IMR-90 (cell line): ENCODE measurements around the gene CDK6.

Experiments
- MXI1 ChIP-seq: IDR thresholded peaks from 2 replicates; pipeline ENCODE4 v1.6.1; 2012; ENCODE audit warnings: low read depth, mild to moderate bottlenecking, low read length, moderate library complexity, borderline replicate concordance
- POLR2A ChIP-seq: IDR thresholded peaks from 2 replicates; pipeline ENCODE4 v1.6.1; 2012; ENCODE audit warnings: mild to moderate bottlenecking, low read depth, low read length
- SMC3 ChIP-seq: fragments of 150-350 bp; IDR thresholded peaks from 2 replicates; pipeline ENCODE4 v1.6.1; 2016; ENCODE audit warnings: low read depth, mild to moderate bottlenecking, antibody characterized with exemption, low read length, moderate library complexity
- TF ChIP-seq, protein P1 (sequence below): conservative IDR thresholded peaks from 2 replicates; pipeline ENCODE4 v1.5.1; 2012; ENCODE audit warnings: mild to moderate bottlenecking, low read depth, low read length, improper control_type of control experiment

DNA sequence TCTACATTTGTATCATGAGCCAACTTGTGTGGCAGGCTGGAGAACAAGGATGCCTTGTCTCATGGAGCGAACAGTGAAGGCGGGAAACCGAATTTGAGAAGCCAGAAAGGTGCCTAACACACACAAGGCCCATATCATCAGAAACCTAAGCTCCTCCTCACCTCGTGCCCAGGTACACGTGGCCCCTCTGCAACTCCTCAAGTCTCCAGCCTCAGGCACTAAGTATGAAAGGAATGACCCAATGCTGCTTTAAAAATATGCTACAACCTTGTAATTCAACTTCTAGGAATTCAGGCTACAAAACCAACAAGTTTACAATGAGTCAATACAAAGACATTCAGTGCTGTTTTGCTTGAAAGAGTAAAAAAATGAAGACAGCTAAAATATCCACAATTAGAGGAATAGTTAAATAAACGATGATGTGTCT is 95.7 kb downstream of the CDK6 start:
- TF ChIP-seq, protein P1, sequence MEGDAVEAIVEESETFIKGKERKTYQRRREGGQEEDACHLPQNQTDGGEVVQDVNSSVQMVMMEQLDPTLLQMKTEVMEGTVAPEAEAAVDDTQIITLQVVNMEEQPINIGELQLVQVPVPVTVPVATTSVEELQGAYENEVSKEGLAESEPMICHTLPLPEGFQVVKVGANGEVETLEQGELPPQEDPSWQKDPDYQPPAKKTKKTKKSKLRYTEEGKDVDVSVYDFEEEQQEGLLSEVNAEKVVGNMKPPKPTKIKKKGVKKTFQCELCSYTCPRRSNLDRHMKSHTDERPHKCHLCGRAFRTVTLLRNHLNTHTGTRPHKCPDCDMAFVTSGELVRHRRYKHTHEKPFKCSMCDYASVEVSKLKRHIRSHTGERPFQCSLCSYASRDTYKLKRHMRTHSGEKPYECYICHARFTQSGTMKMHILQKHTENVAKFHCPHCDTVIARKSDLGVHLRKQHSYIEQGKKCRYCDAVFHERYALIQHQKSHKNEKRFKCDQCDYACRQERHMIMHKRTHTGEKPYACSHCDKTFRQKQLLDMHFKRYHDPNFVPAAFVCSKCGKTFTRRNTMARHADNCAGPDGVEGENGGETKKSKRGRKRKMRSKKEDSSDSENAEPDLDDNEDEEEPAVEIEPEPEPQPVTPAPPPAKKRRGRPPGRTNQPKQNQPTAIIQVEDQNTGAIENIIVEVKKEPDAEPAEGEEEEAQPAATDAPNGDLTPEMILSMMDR, result no peak
- TF ChIP-seq SMC3 (no peak), POLR2A (no peak), MXI1 (peak; percentile 68; the same call in 1 of the 2 replicates)
